VCaP (cell line): ENCODE results near the gene SCP2.

Source experiments
- H3K27ac ChIP-seq: fragments of 450-650 bp; 2 replicates; pipeline ENCODE4 v1.5.1; 2017
- TF ChIP-seq, protein P1 (sequence below): fragments of 450-650 bp; conservative IDR thresholded peaks from 2 replicates; pipeline ENCODE4 v1.5.1; 2017; ENCODE audit warnings: mild to moderate bottlenecking, moderate library complexity

SCP2 gene

DNA sequence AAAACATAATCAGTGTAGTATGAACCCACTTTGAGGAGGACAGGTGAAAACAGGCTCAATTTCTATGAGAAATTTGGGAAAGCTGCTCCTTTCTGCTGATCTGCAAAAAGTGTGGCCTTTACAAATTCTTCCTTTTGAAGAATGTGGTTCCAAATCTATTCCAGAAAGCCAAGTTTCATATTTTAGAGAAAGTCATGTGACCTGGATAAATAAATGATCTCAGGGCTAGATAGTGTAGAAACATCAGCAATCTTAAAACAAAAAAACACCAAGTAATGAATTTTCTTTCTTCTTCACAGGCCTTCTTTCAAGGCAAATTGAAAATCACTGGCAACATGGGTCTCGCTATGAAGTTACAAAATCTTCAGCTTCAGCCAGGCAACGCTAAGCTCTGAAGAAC, 123.2 kb downstream of the SCP2 start:
- TF ChIP-seq, protein P1, sequence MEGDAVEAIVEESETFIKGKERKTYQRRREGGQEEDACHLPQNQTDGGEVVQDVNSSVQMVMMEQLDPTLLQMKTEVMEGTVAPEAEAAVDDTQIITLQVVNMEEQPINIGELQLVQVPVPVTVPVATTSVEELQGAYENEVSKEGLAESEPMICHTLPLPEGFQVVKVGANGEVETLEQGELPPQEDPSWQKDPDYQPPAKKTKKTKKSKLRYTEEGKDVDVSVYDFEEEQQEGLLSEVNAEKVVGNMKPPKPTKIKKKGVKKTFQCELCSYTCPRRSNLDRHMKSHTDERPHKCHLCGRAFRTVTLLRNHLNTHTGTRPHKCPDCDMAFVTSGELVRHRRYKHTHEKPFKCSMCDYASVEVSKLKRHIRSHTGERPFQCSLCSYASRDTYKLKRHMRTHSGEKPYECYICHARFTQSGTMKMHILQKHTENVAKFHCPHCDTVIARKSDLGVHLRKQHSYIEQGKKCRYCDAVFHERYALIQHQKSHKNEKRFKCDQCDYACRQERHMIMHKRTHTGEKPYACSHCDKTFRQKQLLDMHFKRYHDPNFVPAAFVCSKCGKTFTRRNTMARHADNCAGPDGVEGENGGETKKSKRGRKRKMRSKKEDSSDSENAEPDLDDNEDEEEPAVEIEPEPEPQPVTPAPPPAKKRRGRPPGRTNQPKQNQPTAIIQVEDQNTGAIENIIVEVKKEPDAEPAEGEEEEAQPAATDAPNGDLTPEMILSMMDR, result no peak
- no peak overlapping the region for H3K27ac ChIP-seq

DNA sequence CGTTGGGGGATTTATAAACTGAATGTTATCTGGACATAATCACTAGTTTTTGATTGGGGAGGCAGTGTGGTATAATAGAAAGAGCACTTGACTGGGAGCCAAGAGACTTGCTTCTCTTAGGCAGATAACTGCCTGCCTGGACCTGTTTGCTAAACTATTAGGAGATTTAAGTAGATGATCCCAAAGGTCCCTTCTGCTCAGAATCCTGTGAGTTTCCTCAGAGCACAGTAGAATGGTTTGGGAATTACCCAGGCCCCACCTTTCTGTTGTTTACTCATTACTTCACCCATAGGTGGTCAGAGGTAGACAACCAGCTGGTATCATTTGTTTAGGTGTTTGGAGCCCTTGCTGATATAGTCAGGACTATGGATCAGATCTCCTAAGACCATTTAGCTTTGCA, 124.6 kb downstream of the SCP2 start:
- peak overlapping the region; percentile 79 for H3K27ac ChIP-seq
- TF ChIP-seq, protein P1, result no peak

DNA sequence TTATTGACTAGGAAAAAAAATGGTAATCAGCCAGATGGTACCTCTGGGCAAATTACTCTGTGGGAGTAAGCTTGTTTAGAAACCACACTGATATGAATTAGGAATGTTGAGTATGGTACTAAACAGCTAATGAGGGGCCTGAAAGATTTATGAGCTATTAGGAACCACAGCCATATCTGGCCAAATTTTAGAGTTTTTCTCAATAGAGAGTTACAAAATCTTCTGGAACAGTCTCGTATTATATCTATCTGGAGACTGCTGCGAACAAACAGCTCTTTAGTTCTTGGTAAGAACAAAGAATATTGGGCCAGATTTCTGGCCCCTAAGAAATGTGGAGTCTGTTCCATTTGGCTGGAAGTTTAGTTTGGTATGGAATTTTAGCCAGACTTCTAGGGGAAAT, 130.1 kb downstream of the SCP2 start:
- no peak overlapping the region for H3K27ac ChIP-seq
- TF ChIP-seq, protein P1, result no peak

DNA sequence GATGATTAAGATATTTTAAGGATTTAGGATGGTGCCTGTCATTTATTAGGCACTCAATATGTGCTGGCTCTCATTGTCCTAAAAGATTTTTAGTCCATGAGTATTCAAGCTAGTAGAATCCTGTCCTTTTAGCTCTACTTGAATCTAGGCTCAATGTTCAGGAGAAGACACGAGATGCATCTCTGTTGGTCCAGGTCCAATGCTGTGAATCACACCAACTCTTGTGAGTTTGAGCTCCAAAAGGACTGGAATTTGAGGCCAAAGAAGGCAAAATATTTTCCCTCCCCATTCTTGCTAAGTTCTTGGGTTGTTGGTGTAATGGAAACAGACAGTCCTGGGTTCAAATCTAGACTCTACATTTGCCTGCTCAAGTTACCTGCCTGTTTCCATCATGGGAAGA, 133.5 kb downstream of the SCP2 start:
- TF ChIP-seq, protein P1, result no peak
- no peak overlapping the region for H3K27ac ChIP-seq

DNA sequence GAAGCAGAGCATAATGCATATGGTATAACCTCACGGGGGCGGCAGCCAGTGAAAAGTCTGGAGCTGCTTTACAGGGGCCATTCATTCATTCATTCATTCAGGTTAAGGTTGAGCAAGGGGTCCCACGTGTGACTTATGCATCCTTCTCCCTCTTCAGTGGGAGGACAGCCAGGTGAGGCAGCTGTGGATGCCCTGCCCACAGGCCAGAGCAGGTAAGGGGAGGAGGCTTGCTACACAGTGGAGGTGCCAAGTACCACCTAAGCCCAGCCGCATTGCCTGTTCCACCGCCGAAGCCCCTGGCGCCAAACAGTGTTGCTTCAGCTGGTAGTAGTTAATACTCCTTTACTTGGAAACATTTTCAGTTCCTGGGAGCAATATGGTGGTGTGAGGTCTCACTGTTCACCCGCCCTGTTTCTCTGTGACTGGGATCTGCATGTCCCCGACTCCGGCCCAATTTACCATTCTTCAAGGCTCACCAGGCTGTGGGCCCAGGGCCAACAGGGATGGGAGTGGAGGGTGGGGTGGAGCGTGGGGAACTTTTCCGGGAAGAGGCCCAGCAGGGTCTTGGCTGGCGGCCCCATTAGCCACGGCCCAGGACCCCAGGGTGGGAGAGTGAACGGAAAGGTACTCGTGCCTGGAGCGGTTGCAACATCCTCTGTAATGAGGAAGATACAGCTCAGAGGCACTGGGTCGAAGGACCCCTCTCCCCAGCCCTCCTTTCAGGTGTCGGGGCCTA, 134.2 kb downstream of the SCP2 start:
- peak overlapping the region; percentile 37; the same call in 1 of the 2 replicates for H3K27ac ChIP-seq
- TF ChIP-seq, protein P1, result no peak

DNA sequence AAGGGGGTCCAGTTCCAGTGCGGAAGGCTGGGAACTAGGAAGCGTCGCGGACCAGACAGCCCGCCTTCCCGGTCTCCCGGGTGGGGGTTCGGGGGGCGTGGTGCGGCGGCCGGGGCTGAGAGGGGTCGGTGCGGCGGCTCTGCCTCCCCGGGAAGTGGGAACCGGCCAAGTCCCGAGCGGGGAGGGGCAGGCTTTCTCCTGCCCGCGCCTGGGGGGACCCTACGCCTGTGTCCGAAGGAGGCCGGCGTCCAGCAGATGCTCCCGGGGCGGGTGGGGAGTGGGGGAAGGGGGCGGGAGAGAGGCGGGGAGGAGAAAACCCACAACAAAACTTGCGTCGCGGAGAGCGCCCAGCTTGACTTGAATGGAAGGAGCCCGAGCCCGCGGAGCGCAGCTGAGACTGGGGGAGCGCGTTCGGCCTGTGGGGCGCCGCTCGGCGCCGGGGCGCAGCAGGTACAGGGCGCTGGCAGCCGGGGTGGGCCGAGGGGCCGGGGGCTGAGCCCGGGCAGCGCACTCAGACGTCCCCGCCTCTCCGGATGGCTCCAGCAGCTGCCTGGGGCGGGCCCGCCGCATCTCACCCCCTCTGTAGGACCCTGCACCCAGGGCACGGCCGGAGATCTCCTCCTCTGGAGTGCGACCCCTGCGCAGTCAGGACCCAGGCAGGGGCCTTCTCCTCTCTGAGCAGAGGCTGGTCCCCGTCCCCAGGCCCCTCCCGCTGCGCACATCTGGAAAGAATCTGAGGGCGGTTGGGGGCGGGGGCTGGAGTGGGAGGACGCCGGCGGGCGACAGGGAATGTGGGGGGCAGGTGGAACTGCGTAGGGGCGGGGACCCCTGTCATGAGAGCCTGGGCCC, 135.0 kb downstream of the SCP2 start, which contains the start of gene PODN:
PODN (plus strand) TSS at position 355 of the 849 bp plus-strand sequence. CDS start 7,643 bp downstream, outside the sequence.
- H3K27ac ChIP-seq, result peak within 1 kb of the TSS; percentile 37; the same call in 1 of the 2 replicates
- TF ChIP-seq, protein P1, result no peak
